ENCODE data around the gene B2M.
"Not testable (repeated sequence)": the region's sequence is repeated elsewhere in the genome, so short reads cannot be mapped to it uniquely, and the experiment has no call there.

B2M gene

DNA sequence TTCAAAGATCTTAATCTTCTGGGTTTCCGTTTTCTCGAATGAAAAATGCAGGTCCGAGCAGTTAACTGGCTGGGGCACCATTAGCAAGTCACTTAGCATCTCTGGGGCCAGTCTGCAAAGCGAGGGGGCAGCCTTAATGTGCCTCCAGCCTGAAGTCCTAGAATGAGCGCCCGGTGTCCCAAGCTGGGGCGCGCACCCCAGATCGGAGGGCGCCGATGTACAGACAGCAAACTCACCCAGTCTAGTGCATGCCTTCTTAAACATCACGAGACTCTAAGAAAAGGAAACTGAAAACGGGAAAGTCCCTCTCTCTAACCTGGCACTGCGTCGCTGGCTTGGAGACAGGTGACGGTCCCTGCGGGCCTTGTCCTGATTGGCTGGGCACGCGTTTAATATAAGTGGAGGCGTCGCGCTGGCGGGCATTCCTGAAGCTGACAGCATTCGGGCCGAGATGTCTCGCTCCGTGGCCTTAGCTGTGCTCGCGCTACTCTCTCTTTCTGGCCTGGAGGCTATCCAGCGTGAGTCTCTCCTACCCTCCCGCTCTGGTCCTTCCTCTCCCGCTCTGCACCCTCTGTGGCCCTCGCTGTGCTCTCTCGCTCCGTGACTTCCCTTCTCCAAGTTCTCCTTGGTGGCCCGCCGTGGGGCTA lies at the start of gene B2M, which contains the start of gene PATL2:
TSS of gene B2M (plus strand) at position 422 of the 647 bp plus-strand sequence. CDS start at position 452, 30 bp downstream.
TSS of gene PATL2 (minus strand) at position 228 of the 647 bp plus-strand sequence. CDS start 34,833 bp downstream, outside the sequence.
- peak; percentile 97 for DNase-seq

DNA sequence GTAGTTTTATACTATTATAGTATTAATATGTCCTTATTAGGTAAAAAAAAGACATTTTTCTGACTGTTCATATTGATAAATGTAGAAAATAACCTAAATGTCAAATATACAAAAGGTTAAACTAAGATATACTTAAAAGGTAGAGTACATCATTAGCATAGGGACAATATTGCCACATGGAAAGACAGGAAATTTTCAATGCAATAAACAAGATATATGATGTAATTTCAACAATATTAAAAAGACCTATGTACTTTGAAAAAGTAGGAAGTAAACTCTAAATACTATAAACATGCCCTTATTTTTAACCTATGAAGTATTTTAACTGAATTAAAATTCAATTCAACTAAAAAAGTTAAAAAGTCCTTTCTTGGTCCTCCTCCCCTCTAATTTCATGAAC lies 49.7 kb upstream of the B2M start:
- DNase-seq = no peak

DNA sequence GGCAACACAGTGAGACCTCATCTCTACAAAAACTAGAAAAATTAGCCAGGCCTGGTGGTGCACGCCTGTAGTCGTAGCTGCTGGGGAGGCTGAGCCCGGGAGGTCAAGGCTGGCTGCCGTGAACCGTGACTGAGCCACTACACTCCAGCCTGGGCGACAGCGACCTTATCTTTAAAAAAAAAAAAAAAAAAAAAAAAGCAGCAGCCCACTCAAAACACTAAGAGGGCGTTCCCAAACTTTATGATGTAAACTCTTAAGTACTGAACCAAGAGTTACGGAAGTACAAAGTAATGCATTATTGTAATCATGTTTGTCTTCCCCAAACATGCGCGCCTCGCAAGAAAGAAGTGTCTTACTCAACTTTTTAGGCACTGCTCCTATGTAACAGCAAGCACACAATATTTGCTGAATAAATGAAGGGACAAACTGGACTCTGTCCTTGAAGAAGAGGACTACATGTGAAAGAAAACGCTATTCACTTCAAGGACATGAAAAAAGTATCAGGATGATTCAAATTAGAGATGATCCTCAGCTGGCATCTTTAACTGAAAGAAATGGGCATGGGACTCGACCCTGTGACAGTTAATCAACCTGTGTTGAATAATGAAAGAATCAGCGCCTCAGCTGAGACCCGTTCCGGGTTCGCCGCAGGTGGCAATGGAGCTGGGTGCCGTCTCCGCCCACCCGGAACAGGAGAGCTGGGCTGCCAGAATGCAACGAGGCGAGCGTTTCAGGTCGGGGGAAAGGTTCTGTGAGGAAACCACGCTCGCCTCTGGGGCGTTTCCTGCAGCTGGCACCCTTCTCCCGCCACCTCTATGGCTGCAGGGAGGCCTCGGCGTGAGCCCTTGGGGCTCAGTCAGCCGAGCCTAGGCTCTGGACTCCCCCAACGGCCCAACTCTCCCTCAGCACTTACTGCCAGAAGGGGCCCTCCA lies 48.6 kb upstream of the B2M start:
- peak; percentile 86 for DNase-seq

DNA sequence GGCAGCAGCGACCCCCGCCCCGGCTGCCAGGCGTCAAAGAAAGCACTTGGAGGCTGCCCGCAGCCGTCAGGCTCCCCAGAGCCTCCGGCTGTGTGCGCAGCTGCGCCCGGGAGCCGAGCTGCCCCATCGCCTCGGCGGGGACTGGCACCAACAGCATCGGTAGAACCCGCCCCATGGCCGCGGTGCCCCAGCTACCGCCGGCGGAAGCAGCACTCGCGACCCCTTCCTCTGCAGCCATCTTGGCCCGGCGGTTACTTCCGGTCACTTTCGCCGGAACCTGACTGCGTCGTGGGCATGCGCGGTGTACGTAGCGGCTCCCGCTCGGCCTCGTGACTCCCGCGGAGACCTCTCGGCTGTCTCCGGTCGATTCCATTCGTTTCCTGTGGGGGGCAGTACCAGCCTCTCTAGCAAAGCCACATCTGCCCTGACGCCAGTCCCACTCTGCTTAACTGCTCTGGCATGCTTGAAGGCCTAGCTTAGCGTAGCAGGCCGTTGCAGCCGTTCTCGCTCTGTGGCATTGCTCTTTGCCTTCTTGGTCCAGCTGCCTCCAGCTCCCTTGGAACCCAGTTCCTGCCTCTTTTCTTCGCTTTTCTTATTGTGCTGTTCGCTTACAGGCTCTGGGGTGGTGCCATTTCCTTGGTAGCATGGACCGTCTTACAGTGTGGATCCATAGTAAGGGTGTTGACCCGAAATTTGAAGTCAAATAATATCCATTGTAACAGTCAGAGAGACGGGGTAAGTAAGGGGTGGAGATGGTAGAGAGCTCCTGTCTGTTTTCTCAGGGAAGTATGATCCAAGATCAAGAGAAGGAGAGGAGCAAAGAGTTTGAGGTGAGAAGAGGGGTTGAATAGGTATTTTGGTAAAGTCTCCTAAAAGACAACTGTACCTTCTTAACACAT lies 47.7 kb upstream of the B2M start, which contains the start of gene SPG11:
TSS of gene SPG11 (minus strand) at position 253 of the 899 bp plus-strand sequence. CDS start at position 238, 15 bp downstream.
- peak; percentile 98 for DNase-seq

DNA sequence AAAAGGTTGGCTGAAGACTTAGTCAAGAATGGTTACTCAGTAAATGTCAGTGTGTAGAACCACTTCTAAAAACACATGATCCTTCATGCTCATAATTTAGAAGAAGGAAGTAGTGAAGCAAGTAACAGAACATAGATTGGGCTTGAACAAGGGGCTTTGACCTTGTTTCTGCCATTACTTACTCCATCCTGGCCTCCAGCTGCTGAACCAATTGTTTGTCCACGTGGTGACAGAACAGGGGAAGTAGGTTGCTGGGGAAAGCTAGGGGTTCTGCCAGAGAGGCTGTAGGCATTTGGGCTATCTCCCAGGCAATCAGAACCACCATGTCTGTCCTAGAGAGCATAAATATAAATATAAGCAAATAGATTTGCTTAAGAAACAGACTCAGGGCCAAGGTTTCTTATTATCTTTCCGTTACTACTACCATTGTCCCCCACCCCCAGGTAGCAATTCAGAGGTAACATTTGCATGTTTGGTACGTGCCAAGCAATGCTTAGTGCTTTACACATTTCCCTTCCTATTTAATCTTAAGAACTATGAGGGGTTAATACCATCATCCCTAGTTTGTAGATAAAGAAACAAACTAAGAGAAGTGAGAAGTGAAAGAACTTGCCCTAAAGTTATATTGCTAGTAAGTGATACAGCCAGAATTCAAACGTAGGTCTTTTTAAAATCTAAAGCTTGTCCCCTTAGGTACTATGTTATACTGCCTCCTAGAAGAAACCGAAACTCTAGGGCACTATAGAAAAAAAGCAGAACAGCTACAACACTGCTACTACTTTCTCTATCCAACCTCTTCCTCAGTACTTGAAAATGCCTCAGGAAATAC lies 44.9 kb upstream of the B2M start:
- DNase-seq = no peak

DNA sequence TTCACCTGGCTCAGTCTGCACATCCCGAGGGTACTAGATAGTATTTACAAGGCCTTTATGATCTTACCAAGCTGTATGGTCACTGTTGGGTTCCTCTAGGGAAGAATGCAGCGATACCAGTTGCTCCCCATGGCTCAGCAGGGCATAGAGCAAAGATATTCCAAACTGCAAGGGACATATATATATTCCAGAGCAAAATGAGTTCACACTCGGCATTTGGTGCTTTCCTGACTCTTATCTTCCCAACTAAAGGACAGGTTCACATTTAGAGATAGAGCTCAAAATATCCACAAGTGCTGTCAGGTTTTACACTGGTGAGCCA lies 44.3 kb upstream of the B2M start:
- no peak for DNase-seq

DNA sequence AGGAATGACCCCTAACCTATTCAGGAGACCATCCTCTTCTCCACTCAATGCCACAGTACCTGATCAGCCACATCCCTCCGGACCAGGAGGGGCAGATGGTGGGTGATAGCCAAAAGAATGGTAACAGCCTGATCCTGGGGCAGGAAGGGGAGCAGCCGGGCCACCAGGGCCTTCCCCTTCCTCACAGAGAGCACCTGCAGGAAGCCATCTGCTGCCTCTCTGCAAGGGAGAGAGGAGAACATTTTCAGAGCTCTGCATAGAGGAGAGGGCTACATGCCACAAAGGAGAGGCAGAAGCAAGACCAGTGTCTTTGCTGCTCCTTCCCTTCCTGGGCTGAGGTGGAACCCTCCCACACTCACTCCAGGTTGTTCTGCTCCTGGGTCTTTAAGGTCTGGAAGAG lies 42.4 kb upstream of the B2M start:
- DNase-seq = no peak

DNA sequence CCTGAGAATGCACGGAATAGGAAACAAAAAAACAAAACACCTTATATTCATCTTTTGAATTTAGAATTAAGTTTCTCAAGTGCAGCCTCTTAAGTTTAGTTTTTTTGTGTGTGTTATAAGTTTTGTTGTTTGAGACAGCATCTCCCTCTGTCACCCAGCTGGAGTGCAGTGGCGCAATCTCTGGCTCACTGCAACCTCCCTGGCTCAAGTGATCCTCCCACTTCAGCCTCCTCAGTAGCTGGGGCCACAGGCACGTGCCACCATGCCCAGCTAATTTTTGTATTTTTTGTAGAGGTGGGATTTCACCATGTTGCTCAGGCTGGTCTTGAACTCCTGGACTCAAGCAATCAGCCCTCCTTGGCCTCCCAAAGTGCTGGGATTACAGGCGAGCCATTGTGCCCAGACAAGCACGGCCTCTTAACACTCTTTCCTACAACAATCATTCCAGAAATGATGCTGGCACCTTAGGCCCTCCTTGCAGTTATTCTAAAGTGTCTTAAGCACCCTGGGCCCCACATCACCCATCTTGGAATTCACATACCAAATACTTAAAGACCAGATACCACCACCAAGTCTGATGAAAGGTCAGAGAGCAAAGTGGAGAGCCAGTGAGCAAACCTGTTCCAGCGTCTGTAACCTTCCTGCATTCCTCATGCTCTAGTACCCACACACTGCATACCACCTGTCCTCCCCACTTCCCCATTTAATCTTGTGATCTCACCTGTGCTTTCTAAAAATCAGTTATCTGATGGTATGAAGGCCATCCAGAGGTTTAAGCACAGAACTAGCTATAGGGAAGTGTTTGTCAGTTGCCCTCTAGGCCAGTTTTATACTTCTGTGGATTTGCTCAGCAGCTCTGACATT lies 41.0 kb upstream of the B2M start:
- DNase-seq = no peak

DNA sequence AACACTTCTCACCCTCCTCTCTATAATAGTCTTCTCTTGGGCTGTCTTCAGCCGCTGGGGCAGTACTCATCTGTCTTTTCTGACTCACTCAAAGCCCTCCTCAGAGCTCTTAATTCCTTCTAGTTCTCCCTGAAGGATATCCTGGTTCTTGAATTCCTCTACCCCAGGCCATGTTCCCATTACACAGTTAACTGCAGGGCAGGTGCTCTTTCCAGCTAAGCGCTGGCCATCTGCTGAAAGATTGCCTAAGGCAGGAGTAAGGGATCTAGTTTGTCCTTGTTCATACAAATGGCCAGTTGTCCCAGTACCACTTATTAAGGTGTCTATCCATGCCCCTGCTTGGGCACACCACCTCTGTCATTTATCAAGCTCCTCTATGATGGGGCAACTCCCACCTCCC lies 37.7 kb upstream of the B2M start:
- no peak for DNase-seq

DNA sequence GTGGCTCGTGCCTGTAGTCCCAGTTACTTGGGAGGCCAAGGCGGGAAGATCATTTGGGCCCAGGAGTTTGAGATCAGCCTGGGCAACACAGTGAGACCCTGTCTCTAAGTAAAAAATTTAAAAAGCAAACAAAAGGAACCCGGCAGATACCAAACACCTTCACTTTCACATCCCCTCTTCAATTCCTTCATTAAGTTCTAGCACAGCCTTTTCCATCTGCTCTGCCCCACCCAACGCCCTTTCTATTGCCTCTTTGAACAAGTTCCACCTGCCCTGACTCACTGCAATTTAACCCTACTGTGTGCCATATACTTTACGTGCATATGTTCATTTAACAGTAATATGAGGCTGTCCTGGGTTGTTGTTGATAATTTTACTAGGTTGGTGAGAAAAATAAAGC lies 35.4 kb upstream of the B2M start:
- DNase-seq = no peak

DNA sequence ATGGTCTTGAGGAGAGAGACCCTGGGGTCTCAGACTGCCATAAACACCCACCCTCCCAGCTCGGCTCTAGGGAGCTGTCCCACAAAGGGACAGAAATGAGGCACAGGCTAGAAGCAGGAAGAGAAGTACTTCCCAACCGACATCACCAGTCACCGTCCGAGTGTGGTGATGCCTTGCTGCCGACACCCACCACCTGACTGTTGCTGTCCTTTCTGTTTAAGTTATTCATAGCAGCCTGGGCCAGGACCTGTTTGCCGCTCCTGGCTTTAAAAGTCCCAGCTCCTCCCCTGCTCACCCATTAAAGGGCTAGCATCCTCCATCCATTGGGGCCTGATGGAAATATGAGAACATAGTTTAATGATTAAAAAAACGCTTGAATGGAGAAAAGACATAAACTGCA lies 34.6 kb upstream of the B2M start:
- peak; percentile 65 for DNase-seq

DNA sequence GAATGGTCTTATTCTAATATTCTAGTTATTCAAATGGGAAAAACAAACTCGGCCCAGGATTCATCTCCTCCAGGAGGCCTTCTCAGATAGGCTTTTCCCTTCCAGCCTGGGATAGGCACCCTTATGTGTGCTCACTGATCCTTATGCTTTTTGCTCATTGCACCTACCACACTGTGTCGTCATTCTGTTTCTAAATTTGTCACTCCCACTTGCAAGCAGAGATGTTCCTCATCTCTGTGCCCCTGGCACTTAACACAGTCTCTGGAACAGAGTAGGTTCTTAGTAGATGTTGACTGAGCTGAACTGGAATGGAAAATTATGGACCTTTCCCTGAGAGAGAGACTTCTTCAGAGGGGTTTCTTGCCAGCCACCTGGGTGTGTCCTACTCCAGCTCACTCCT lies 29.1 kb upstream of the B2M start:
- no peak for DNase-seq

DNA sequence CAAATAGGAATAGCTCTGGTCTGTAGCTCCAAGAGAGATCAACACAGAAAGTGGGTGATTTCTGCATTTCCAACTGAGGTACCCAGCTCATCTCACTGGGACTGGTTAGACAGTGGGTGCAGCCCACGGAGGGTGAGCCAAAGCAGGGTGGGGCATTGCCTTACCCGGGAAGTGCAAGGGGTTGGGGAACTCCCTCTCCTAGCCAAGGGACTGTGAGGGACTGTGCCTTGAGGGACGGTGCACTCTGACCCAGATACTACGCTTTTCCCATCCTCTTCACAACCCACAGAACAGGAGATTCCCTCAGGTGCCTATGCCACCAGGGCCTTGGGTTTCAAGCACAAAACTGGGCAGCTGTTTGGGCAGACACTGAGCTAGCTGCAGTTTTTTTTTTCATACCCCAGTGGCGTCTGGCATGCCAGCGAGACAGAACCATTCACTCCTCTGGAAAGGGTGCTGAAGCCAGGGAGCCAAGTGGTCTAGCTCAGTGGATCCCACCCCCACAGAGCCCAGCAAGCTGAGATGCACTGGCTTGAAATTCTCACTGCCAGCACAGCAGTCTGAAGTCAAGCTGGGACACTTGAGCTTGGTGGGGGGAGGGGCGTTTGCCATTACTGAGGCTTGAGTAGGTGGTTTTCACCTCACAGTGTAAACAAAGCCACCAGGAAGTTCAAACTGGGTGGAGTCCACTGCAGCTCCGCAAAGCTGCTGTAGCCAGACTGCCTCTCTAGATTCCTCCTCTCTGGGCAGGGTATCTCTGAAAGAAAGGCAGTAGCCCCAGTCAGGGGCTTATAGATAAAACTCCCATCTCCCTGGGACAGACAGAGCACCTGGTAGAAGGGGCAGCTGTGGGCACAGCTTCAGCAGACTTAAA lies 28.3 kb upstream of the B2M start:
- DNase-seq = peak; percentile 84

DNA sequence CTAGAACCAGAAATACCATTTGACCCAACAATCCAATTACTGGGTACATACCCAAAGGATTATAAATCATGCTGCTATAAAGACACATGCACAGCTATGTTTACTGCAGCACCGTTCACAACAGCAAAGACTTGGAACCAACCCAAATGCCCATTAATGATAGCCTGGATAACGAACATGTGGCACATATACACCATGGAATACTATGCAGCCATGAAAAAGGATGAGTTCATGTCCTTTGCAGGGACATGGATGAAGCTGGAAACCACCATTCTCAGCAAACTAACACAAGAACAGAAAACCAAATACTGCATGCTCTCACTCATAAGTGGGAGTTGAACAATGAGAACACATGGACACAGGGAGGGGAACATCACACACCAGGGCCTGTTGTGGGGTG lies 22.0 kb upstream of the B2M start:
- not testable (repeated sequence) for DNase-seq

DNA sequence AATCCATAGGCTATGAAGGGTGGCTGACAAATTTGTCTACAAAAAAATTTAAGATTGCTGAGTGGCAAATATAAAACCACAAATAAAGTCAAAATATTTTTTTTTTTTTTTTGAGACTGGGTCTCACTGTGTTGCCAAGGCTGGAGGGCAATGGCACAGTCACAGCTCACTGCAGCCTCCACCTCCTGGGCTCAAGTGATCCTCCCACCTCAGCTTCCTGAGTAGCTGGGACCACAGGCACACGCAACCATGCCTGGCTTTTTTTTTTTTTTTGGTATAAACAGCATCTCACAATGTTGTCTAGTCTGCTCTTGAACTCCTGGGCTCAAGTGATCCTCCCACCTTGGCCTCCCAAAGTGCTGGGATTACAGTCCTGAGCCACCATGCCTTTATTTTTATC lies 21.1 kb upstream of the B2M start:
- DNase-seq = not testable (repeated sequence)

DNA sequence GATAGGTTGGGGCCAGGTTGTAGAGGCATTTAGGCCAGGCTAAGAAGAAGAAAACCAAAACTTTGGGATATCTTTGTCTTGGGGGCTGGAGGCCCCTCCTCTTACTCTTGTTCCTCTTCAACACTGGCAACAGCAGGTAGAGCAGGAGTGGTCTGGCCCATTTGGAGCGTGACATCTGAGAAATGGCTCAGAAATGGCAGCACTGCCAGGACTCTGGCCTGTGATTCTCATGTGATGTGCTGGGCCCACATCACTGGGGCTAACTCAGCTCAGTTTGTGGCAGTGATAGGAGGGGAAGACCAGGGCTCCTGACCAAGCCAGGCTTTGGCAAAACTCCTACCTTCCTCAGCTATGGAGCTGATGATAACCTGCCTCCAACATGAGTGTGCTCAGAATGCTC lies 18.7 kb upstream of the B2M start:
- DNase-seq = no peak

DNA sequence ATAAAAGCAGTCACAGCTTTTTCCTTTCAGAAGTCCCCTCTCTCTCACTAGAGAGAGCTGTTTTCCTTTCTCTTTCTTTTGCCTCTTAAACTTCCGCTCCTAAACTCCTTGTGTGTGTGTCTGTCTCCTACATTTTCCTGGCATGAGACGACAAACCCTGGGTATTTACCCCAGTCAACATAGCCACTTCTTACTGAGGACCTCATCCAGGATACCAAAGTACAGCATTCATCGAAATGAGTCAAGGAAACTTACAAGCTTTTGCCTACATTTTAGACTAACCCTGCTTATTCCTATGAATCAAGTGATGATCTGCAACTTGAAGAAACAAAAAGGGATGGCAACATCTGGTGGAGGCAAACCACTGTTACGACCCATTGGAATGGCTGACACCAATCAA lies 16.9 kb upstream of the B2M start:
- no peak for DNase-seq

DNA sequence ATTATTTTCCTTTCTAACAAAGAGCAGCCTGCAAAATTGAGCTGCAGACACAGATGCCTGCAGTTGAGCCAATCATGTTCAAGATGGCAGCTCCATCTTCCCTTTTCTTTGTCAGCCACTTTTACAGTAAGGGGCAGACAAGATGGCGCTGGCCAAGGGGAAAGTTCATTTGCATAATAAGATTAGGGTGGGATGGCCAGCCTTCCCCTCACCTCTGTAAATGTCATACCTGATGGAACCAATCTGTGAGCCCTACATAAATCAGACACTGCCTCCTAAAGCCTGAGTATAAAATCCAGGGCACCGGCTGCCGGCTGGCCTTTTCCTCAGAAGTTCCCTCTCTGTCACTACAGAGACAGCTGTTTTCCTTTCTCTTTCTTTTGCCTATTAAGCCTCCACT lies 16.0 kb upstream of the B2M start:
- no peak for DNase-seq

DNA sequence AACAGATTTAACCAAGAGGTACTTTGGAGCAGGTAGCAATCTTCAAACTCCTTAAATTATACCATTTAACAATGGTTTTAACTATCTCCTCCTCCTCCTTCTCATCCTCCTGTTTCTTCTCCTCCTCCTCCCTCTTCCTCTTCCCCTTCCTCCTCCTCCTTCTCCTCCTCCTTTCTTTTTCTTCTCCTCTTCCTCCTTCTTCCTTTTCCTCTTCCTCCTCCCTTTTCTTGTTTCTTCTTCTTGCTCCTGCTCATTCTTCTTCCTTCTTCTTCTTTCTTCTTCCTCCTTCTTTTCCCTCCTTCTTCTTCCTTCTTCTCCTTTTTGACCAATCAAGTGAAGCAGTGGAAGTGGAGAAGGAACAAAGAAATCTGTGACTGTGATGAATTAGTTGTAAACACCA lies 14.3 kb upstream of the B2M start:
- DNase-seq = no peak

DNA sequence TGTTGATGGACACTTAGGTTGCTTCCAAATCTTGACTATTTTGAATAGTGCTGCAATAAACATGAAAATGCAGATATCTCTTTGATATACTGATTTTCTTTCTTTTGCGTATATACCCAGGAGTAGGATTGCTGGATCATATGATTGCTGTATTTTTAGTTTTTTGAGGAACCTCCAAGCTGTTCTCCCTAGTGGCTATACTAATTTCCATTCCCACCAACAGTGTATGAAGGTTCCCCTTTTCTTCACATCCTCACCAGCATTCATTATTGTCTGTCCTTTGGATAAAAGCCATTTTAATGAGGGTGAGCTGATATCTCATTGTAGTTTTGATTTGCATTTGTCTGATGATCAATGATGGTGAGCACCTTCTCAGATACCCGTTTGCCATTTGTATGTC lies 12.7 kb upstream of the B2M start:
- no peak for DNase-seq
